ENCODE data around the gene HAAO.

Gene HAAO

GRCh38 chr2:42767899-42768705, 24.3 kb downstream of the HAAO start:
- Histone ChIP-seq H3K27ac (ENCODE audit: low read depth, low read length) (no peak overlapping the region), H4K20me1 (ENCODE audit: control insufficient read depth, insufficient read depth, low read depth, low read length) (no peaks in the 10 kb centered on the region), H3F3A (ENCODE audit: control insufficient read depth, insufficient read depth) (no peaks in the 10 kb centered on the region), H3K36me3 (ENCODE audit: control insufficient read depth, low read length) (no peaks in the 10 kb centered on the region), H3K9me2 (replicated peaks; ENCODE audit: control insufficient read depth, low read length) (no peaks in the 10 kb centered on the region), H3K4me2 (ENCODE audit: low read length) (no peak overlapping the region), H3K79me2 (ENCODE audit: control insufficient read depth, low read length) (no peaks in the 10 kb centered on the region), H3K27me3 (ENCODE audit: control insufficient read depth, low read length) (no peaks in the 10 kb centered on the region), H3K4me1 (ENCODE audit: control insufficient read depth, low read length) (peaks cover 4% of the 10 kb centered on the region; the same call in 1 of the 2 replicates), H3K9me3 (ENCODE audit: control insufficient read depth, insufficient read depth, low read length) (no peaks in the 10 kb centered on the region), H3K4me3 (ENCODE audit: low read length) (no peak overlapping the region)
- no peak for TF ChIP-seq EZH2phosphoT487 (IDR thresholded peaks at IDR 0.05; ENCODE audit: borderline replicate concordance, low read length)
- no peak for TF ChIP-seq CTCF (IDR thresholded peaks at IDR 0.05; ENCODE audit: low read depth, low read length, poor library complexity, severe bottlenecking)

GRCh38 chr2:42767080-42767898, 25.1 kb downstream of the HAAO start:
- H3K27me3 ChIP-seq (ENCODE audit: control insufficient read depth, low read length): no peaks in the 10 kb centered on the region
- H3K79me2 ChIP-seq (ENCODE audit: control insufficient read depth, low read length): no peaks in the 10 kb centered on the region
- no peak overlapping the region for H3K27ac ChIP-seq (ENCODE audit: low read depth, low read length)
- no peaks in the 10 kb centered on the region for H3K9me3 ChIP-seq (ENCODE audit: control insufficient read depth, insufficient read depth, low read length)
- H3K4me1 ChIP-seq (ENCODE audit: control insufficient read depth, low read length): peaks cover 4% of the 10 kb centered on the region; the same call in 1 of the 2 replicates
- H3K4me2 ChIP-seq (ENCODE audit: low read length): no peak overlapping the region
- H3K9me2 ChIP-seq (replicated peaks; ENCODE audit: control insufficient read depth, low read length): no peaks in the 10 kb centered on the region
- no peak overlapping the region for H3K4me3 ChIP-seq (ENCODE audit: low read length)
- TF ChIP-seq CTCF (IDR thresholded peaks at IDR 0.05; ENCODE audit: low read depth, low read length, poor library complexity, severe bottlenecking) (no peak), EZH2phosphoT487 (IDR thresholded peaks at IDR 0.05; ENCODE audit: borderline replicate concordance, low read length) (no peak)
- H3K36me3 ChIP-seq (ENCODE audit: control insufficient read depth, low read length): no peaks in the 10 kb centered on the region
- H4K20me1 ChIP-seq (ENCODE audit: control insufficient read depth, insufficient read depth, low read depth, low read length): no peaks in the 10 kb centered on the region
- no peaks in the 10 kb centered on the region for H3F3A ChIP-seq (ENCODE audit: control insufficient read depth, insufficient read depth)

GRCh38 chr2:42765686-42766085, 26.7 kb downstream of the HAAO start:
- no peaks in the 10 kb centered on the region for H3K79me2 ChIP-seq (ENCODE audit: control insufficient read depth, low read length)
- no peaks in the 10 kb centered on the region for H3K27me3 ChIP-seq (ENCODE audit: control insufficient read depth, low read length)
- no peak overlapping the region for H3K4me2 ChIP-seq (ENCODE audit: low read length)
- H3K4me1 ChIP-seq (ENCODE audit: control insufficient read depth, low read length): peaks cover 2% of the 10 kb centered on the region; the same call in 1 of the 2 replicates
- H4K20me1 ChIP-seq (ENCODE audit: control insufficient read depth, insufficient read depth, low read depth, low read length): no peaks in the 10 kb centered on the region
- no peaks in the 10 kb centered on the region for H3K9me3 ChIP-seq (ENCODE audit: control insufficient read depth, insufficient read depth, low read length)
- no peaks in the 10 kb centered on the region for H3K9me2 ChIP-seq (replicated peaks; ENCODE audit: control insufficient read depth, low read length)
- TF ChIP-seq EZH2phosphoT487 (IDR thresholded peaks at IDR 0.05; ENCODE audit: borderline replicate concordance, low read length) (no peak), CTCF (IDR thresholded peaks at IDR 0.05; ENCODE audit: low read depth, low read length, poor library complexity, severe bottlenecking) (no peak)
- H3F3A ChIP-seq (ENCODE audit: control insufficient read depth, insufficient read depth): no peaks in the 10 kb centered on the region
- no peak overlapping the region for H3K4me3 ChIP-seq (ENCODE audit: low read length)
- no peaks in the 10 kb centered on the region for H3K36me3 ChIP-seq (ENCODE audit: control insufficient read depth, low read length)
- H3K27ac ChIP-seq (ENCODE audit: low read depth, low read length): no peak overlapping the region
